Left lobe of liver (tissue), 1 donor: ENCODE results near the gene RAD21L1. TPM values are rescaled to one million over a fixed set of nuclear protein-coding genes. Genes with fewer than 3 reads are reported as not detected.

Source experiments
- total RNA-seq: library from RNA; stranded (reverse); gene quantifications from one replicate; pipeline ENCODE4 v1.2.1, GENCODE V29; 2021
- donor health status: DM: no; HTN: yes; CAD: no.

The RAD21L1 gene
- total RNA-seq, 1 donor from 2014 or later = not detected

Other genes with a start within 250 kb of the RAD21L1 start
- not detected for gene RSPO4, start 223.7 kb upstream of the RAD21L1 start, total RNA-seq
- 99.7 TPM for gene PSMF1, start 107.4 kb upstream of the RAD21L1 start, total RNA-seq
- gene TMEM74B, start 41.1 kb upstream of the RAD21L1 start, total RNA-seq = 1.2 TPM
- gene C20orf202, start 22.6 kb upstream of the RAD21L1 start, total RNA-seq = not detected
- 0.20 TPM for gene SNPH, start 40.2 kb downstream of the RAD21L1 start, total RNA-seq
- gene SDCBP2, start 103.1 kb downstream of the RAD21L1 start, total RNA-seq = 6.4 TPM
- 61.5 TPM for gene FKBP1A, start 167.0 kb downstream of the RAD21L1 start, total RNA-seq
- gene NSFL1C, start 240.8 kb downstream of the RAD21L1 start, total RNA-seq = 43.5 TPM